ENCODE results near the gene SNED1. TPM values are rescaled to one million over a fixed set of nuclear protein-coding genes. Genes with fewer than 3 reads are reported as not detected.

The SNED1 gene
- total RNA-seq, 2 donors from 2014 or later: 0.66 to 4.5 TPM

DNA sequence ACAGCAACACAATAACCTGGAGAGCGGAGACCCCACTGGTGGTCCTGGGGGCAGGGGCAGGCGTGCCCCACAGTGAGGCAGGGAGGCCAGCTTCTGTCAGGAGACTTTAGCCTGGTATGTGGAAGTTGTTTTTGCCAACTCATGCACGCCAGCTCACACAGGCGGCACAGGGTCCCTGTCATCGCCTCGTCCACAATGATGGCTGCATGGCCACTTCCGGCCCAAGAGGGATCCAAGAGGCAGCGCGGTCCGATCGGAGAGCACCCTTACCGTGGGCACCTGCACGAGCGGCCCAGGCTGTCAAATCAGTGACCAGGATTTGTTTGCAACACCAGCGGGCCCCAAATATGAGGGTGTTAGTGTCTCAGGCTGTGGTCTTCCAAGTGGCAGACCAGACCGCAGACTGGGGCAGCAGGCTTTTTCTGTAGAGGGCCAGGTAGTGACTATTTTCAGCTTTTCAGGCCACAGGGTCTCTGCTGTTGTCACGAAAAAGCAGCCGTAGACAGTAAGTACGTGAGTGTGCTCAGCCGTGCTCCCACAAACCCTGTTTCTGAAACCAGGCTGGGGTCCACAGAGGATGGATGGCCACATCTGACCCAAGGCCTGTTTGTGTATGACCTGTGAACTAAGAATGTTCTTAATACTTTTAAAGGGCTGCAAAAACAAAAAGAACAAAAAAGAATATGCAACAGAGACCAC is 21.2 kb downstream of the SNED1 start:
- Mint-ChIP-seq H3K4me3 (no peak overlapping the region), H3K4me1 (no peaks in the 10 kb centered on the region)
- 94 to 96% methylated on average over 19 to 20 of the region's 20 CpGs for WGBS, 2 experiments (ENCODE audit: insufficient coverage in 1 of 2, insufficient read length in 1 of 2)

DNA sequence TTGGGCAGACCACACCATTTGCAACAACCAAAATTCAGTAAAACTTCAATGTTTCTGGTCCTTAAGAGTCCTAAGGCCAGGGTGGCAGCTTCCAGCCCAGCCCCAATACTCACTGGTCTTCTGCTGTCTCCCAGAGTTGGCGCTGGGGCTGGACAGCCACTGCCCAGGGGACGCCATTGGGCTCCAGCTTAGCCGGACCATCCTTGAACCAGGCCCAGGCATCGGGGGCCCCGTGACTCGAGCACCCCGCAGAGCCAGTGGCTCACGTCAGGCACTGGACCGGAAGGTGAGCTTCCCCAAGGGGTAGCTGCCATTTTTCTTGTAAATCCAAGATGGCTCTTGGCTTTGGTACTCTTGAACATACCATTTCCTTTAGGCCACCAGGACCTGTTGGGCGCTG is 21.8 kb downstream of the SNED1 start:
- no peaks in the 10 kb centered on the region for H3K27me3 ChIP-seq (ENCODE audit: control insufficient read depth, insufficient read depth, low read length, poor library complexity, severe bottlenecking)
- H3K9me3 Mint-ChIP-seq: peaks cover 16% of the 10 kb centered on the region
- no peaks in the 10 kb centered on the region for H3K27me3 Mint-ChIP-seq (ENCODE audit: insufficient read depth)
- no peak for DNase-seq
- H3K27ac ChIP-seq (ENCODE audit: low read depth, low read length): no peak overlapping the region
- no peak overlapping the region for H3K9ac ChIP-seq (ENCODE audit: extremely low read depth, low read length, poor library complexity, severe bottlenecking)
- H3K36me3 ChIP-seq (ENCODE audit: control insufficient read depth, insufficient read depth, low read length): no peaks in the 10 kb centered on the region
- peaks cover under 1% of the 10 kb centered on the region for H3K9me3 ChIP-seq (ENCODE audit: control insufficient read depth, low read length)
- H3K4me1 ChIP-seq (ENCODE audit: control insufficient read depth, insufficient read depth, low read length): no peaks in the 10 kb centered on the region
- no peak overlapping the region for H3K4me3 Mint-ChIP-seq
- TF ChIP-seq, protein P1, sequence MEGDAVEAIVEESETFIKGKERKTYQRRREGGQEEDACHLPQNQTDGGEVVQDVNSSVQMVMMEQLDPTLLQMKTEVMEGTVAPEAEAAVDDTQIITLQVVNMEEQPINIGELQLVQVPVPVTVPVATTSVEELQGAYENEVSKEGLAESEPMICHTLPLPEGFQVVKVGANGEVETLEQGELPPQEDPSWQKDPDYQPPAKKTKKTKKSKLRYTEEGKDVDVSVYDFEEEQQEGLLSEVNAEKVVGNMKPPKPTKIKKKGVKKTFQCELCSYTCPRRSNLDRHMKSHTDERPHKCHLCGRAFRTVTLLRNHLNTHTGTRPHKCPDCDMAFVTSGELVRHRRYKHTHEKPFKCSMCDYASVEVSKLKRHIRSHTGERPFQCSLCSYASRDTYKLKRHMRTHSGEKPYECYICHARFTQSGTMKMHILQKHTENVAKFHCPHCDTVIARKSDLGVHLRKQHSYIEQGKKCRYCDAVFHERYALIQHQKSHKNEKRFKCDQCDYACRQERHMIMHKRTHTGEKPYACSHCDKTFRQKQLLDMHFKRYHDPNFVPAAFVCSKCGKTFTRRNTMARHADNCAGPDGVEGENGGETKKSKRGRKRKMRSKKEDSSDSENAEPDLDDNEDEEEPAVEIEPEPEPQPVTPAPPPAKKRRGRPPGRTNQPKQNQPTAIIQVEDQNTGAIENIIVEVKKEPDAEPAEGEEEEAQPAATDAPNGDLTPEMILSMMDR (conservative IDR thresholded peaks at IDR 0.05): no peak
- peaks cover 2% of the 10 kb centered on the region for H3K36me3 Mint-ChIP-seq (ENCODE audit: low read depth)
- H3K27ac Mint-ChIP-seq: no peak overlapping the region
- no peak overlapping the region for H3K4me3 ChIP-seq (ENCODE audit: low read length)
- H3K4me1 Mint-ChIP-seq: no peaks in the 10 kb centered on the region
- whole genome bisulfite sequencing, 2 experiments (ENCODE audit: insufficient coverage in 1 of 2, insufficient read length in 1 of 2): 91 to 95% methylated on average over 8 to 10 of the region's 10 CpGs

More for the DNA sequence above, 21.2 kb downstream of the SNED1 start:
- Mint-ChIP-seq H3K9me3 (peaks cover 10% of the 10 kb centered on the region), H3K27me3 (ENCODE audit: insufficient read depth) (no peaks in the 10 kb centered on the region), H3K36me3 (ENCODE audit: low read depth) (peaks cover 2% of the 10 kb centered on the region), H3K27ac (no peak overlapping the region)
- Histone ChIP-seq H3K36me3 (ENCODE audit: control insufficient read depth, insufficient read depth, low read length) (no peaks in the 10 kb centered on the region), H3K4me3 (ENCODE audit: low read length) (no peak overlapping the region), H3K9me3 (ENCODE audit: control insufficient read depth, low read length) (no peaks in the 10 kb centered on the region), H3K9ac (ENCODE audit: extremely low read depth, low read length, poor library complexity, severe bottlenecking) (no peak overlapping the region), H3K27me3 (ENCODE audit: control insufficient read depth, insufficient read depth, low read length, poor library complexity, severe bottlenecking) (no peaks in the 10 kb centered on the region), H3K27ac (ENCODE audit: low read depth, low read length) (no peak overlapping the region), H3K4me1 (ENCODE audit: control insufficient read depth, insufficient read depth, low read length) (no peaks in the 10 kb centered on the region)
- TF ChIP-seq, protein P1 (conservative IDR thresholded peaks at IDR 0.05): no peak
- no peak for DNase-seq

DNA sequence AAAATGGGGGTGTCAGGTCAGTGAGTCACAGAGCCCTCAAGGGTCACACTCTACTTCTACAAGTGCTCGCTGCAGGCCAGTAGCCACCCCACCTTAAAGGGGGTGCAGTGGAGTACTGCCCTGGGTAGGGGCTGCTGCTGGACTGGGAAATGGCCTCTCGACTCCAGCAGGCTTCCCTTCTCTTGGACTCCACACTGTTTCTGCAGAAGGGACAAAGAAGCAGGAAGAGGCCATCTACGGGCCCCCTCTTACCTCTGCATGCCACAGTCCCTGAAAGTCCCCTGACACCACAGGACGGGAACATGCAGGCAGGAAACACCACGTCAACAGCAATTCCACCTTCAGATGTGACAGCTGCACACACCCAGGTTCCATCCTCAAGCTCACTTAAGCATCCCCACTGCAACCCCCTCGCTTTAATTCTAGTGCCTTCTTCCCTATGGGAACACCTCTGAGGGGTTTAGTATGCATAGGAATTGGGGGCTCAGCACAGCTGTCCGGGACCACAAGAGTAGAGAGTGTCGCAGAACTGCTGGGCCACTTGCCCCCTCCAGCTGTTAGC is 22.3 kb downstream of the SNED1 start:
- DNase-seq: no peak
- H3K9ac ChIP-seq (ENCODE audit: extremely low read depth, low read length, poor library complexity, severe bottlenecking): no peak overlapping the region
- H3K36me3 ChIP-seq (ENCODE audit: control insufficient read depth, insufficient read depth, low read length): no peaks in the 10 kb centered on the region
- H3K4me1 Mint-ChIP-seq: no peaks in the 10 kb centered on the region
- no peaks in the 10 kb centered on the region for H3K27me3 ChIP-seq (ENCODE audit: control insufficient read depth, insufficient read depth, low read length, poor library complexity, severe bottlenecking)
- H3K9me3 ChIP-seq (ENCODE audit: control insufficient read depth, low read length): peaks cover 6% of the 10 kb centered on the region
- no peak overlapping the region for H3K27ac ChIP-seq (ENCODE audit: low read depth, low read length)
- TF ChIP-seq, protein P1 (conservative IDR thresholded peaks at IDR 0.05): no peak
- H3K27ac Mint-ChIP-seq: no peak overlapping the region
- WGBS, 2 experiments (ENCODE audit: insufficient coverage in 1 of 2, insufficient read length in 1 of 2): 92 to 100% methylated on average over 2 to 8 of the region's 8 CpGs
- no peak overlapping the region for H3K4me3 ChIP-seq (ENCODE audit: low read length)
- H3K9me3 Mint-ChIP-seq: peaks cover 20% of the 10 kb centered on the region
- no peaks in the 10 kb centered on the region for H3K4me1 ChIP-seq (ENCODE audit: control insufficient read depth, insufficient read depth, low read length)
- peaks cover 4% of the 10 kb centered on the region for H3K36me3 Mint-ChIP-seq (ENCODE audit: low read depth)
- no peak overlapping the region for H3K4me3 Mint-ChIP-seq
- no peaks in the 10 kb centered on the region for H3K27me3 Mint-ChIP-seq (ENCODE audit: insufficient read depth)
